ENCODE data around the gene ADH1A.
"Not testable (repeated sequence)": the region's sequence is repeated elsewhere in the genome, so short reads cannot be mapped to it uniquely, and the experiment has no call there.

The ADH1A gene

DNA sequence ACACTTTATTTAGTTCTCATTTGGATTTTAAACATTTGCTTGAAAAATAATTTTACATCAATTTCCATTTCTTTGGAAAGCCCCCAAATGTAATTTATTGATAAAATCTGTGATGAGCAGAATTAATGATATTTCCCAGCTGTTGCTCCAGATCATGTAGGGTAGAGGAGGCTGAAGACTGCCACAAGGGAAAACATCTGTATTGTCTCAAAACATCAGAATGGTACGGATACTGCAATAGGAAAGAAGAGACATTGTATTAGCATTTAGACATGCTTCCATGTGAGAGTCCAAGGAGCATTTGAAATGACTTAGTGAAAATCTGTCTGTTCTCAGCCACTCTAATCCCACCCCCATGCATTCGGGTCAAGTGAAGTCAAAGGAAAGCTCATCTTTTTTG, 14.4 kb downstream of the ADH1A start:
- no peak for DNase-seq

DNA sequence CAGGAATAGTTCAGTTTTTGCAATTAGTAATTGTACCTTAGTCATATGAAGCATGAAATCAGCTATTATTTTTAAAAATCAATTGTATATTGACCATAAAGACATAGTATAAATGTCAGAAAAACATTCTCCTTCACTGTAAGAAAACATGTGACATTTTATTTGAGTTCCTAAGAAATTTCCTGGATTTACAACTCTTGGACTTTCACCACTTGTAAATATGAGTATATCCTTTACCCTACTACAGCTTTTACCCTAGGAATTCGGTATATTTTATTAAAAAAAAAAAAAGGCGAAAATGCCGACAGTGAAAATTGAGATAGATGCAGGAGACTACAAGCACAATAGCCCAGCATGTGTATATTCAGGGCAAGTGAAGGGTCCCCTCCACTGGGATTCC, 14.9 kb downstream of the ADH1A start:
- no peak for DNase-seq

DNA sequence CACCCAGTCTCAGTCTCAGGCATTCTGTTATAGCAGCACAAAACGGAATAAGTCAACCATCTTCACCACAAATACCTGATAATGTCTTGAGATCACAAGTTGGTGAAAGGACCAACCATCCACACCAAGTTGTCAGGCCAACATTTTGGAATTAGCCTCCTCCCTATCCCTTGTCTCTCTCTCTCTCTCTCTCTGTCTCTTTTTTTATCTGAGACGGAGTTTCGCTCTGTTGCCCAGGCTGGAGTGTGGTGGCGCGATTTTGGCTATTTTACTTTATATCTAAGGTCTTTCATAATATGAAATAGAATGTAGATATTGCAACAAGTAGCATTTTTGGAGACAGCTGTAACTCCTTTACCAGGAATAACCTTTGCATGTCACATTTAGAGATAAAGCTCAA, 15.7 kb downstream of the ADH1A start:
- DNase-seq = no peak

DNA sequence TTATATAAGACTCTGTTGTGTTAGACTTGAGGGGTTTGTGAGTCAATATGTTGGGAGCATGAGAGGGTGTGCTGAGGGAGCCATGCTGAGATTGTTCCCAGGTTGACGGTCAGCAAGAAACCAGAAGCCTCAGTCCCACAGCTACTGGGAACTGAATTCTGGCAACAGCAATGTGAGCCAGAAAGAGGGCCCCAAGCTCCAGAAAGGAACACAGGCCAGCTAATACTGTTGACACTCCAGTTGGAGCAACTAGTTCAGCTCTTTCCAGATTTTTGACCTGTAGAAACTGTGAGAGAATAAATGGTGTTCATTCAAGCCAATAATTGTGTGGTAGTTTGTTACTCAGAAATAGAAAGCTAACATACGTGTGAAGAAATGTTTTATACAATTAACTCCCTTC, 17.1 kb downstream of the ADH1A start:
- DNase-seq = no peak

DNA sequence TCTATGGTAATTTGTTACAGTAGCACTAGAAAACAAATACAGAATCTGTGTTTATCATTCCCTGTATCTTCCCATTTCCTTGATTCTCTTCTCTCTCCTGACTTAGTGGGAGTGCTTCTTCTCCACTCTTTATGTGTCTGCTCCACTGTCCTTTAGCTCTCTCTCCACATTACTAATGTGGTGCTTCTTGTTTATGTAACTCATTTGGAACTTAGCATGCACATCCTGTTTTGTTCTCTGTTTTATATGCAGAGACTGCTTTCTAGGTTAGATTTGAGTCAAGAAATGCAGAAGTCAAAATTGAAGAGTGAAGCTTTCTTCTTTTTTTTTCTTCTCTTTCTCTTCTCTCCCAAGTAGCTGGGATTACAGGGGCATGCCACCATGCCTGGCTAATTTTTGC, 25.9 kb downstream of the ADH1A start:
- DNase-seq = no peak

DNA sequence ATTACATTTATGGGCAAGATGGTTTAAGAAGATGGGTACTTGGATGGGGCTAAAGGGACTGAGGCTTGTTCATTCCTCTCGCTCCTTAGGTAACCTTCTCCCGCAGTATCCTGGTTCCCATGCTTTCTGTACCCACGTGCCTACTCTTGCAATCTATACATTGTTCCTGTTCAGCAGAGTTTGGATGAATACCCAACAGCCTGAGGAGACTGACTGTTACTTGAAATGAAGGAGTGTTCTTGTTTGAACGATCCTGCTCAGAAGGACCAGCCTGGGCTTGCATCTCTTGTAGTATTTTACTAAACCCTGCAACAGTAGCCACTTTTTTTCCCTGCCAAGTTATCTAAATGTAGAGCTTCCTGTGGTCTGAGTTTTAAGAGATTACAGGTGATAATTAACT, 38.0 kb downstream of the ADH1A start:
- DNase-seq = no peak

DNA sequence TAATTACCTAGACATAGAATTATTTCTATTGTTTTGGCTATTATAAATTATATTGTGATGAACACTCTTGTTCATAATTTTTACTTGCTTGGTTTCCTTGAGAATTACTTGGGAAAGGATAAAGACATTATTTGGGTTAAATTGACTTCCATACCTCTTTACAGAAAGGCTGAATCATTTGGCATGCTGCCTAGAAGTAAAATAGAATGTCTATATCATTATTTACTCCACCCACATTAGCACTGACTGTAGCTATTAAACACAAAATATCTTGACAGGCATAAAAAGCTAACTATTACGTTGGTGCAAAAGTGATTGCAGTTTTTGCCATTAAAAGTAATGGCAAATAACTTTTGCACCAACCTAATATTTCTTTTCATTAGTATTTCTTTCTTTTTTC, 42.1 kb downstream of the ADH1A start:
- no peak for DNase-seq

DNA sequence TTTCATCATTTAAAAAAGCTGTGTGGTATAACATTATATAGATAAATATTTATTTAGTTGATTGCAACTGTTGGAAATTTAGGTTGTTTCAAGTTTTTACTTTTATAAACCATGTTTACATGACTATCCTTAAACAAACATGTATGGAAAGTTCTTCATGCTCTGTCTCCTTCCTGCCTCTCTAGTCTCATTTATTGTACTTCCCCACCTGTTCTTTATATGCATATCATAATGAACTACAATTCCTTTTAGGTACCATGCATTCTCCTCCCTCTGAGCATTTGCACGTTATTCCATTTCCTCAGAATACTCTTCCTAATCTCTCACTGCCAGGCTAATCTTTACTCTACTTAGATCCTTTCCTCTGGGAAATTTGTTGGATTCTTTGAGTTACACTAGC, 54.8 kb downstream of the ADH1A start:
- DNase-seq = no peak

DNA sequence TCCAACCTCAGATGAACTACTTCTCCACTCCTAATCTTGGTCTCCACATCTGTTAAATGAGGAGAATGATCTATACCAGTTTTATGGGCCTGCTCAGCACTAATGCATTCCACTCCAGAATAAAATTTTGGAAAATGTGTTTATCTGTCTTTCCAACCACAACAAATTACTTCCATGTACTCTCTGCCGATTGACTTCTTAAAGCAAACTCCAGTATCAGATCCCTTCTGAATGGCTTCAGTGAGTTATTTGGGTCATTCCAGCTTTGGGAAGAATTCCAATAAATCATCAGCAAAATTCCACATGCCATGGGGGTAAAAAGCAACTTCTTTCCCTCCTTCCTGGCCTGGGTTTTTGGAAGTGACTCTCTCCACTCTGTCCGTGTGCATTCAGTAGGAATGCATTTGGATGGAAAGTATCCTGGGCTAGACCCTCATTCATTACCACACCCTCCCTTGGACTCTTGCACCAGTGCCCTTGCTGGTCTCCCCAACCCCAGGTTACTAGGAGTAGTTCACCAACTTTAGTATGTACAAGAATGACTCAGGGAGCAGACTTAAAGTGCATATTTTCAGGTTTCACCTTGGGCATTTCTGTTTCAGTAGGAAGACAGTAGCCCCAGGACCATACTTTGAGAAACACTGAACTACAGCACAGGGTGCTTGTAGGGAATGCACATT, 56.3 kb downstream of the ADH1A start:
- DNase-seq = no peak

DNA sequence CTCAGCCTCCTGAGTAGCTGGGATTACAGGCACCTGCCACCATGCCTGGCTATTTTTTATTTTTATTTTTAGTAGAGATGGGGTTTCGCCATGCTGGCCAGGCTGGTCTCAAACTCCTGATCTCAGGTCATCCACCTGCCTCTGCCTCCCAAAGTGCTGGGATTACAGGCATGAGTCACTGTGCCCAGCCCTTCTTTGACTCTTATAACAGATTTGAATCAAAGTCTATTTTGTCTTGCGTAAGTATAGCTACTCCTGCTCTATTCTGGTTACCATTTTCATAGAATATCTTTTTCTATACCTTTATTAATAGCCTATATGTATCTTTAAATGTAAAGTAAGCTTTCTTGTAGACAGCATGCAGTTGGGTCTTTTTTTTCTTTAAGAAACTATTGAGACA, 57.4 kb downstream of the ADH1A start:
- not testable (repeated sequence) for DNase-seq

DNA sequence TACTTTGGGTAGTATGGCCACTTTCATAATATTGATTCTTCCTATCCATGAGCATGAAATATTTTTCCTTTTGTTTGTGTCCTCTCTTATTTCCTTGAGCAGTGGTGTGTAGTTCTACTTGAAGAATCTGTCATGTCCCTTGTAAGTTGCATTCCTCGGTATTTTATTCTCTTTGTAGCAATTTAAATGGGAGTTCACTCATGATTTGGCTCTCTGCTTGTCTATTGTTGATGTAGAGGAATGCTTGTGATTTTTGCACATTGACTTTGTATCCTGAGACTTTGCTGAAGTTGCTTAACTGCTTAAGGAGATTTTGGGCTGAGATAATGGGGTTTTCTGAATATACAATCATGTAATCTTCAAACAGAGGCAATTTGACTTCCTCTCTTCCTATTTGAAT, 62.1 kb downstream of the ADH1A start:
- DNase-seq = not testable (repeated sequence)

DNA sequence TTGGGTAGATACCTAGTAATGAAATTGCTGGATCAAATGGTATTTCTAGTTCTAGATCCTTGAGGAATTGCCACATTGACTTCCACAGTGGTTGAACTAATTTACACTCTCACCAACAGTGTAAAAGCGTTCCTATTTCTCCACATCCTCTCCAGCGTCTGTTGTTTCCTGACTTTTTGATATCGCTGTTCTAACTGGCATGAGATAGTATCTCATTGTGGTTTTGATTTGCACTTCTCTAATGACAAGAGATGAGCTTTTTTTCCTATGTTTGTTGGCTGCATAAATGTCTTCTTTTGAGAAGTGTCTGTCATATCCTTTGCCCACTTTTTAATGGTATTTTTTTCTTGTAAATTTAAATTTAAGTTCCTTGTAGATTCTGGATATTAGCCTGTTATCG, 63.1 kb downstream of the ADH1A start:
- DNase-seq = not testable (repeated sequence)

All from midbrain (tissue), 1 donor.